ENCODE measurements around the gene GPR62. TPM values are rescaled to one million over a fixed set of nuclear protein-coding genes. Genes with fewer than 3 reads are reported as not detected.

The GPR62 gene
- total RNA-seq, 1 experiment from 2014 or later: not detected

DNA sequence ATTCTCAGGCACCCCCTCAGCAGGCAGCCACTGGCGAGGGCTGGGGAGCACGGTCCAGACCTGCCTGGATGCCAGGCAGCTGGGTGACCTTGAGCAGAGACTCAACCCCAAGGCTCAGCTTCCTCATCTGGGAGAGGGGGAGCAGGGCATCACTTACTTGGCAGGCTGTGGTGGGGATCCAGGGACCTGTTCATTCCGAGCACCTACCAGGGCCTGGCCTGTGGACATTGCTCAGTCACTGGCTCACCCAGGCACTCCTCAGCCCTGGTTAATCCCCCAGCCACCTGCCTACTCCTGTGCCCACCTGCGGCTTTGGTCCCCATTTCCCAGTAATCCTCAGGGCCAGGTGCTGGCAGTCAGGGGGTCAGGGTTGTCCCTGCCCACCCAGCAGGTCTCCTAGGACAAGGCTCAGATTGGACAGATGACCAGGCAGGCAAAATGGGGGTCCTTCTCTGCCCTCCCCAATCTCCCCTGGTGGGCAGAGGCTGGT is 49.8 kb downstream of the GPR62 start:
- TF ChIP-seq EZH2 (IDR thresholded peaks at IDR 0.05; ENCODE audit: low read length, unreplicated experiment) (no peak), EZH2phosphoT487 (IDR thresholded peaks at IDR 0.05; ENCODE audit: borderline replicate concordance, low read length) (no peak)
- TF ChIP-seq, protein P1, sequence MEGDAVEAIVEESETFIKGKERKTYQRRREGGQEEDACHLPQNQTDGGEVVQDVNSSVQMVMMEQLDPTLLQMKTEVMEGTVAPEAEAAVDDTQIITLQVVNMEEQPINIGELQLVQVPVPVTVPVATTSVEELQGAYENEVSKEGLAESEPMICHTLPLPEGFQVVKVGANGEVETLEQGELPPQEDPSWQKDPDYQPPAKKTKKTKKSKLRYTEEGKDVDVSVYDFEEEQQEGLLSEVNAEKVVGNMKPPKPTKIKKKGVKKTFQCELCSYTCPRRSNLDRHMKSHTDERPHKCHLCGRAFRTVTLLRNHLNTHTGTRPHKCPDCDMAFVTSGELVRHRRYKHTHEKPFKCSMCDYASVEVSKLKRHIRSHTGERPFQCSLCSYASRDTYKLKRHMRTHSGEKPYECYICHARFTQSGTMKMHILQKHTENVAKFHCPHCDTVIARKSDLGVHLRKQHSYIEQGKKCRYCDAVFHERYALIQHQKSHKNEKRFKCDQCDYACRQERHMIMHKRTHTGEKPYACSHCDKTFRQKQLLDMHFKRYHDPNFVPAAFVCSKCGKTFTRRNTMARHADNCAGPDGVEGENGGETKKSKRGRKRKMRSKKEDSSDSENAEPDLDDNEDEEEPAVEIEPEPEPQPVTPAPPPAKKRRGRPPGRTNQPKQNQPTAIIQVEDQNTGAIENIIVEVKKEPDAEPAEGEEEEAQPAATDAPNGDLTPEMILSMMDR (conservative IDR thresholded peaks at IDR 0.05; ENCODE audit: low read depth, low read length): no peak
- Histone ChIP-seq H3F3A (ENCODE audit: low read length, unreplicated experiment) (no peaks in the 10 kb centered on the region), H3K36me3 (ENCODE audit: low read depth, low read length) (no peaks in the 10 kb centered on the region), H4K20me1 (ENCODE audit: low read length) (no peaks in the 10 kb centered on the region), H3K79me2 (ENCODE audit: low read length) (no peaks in the 10 kb centered on the region), H3K4me2 (ENCODE audit: low read length) (no peak overlapping the region), H3K9me3 (ENCODE audit: low read length) (no peaks in the 10 kb centered on the region), H3K4me3 (ENCODE audit: low read length) (no peak overlapping the region), H3K27ac (ENCODE audit: low read length) (no peak overlapping the region), H2AFZ (ENCODE audit: low read length) (no peak overlapping the region), H3K9ac (ENCODE audit: low read length) (no peak overlapping the region), H3K9me2 (replicated peaks; ENCODE audit: low read length) (no peaks in the 10 kb centered on the region), H3K27me3 (ENCODE audit: low read length) (no peaks in the 10 kb centered on the region), H3K4me1 (ENCODE audit: insufficient read depth, low read length) (no peaks in the 10 kb centered on the region)
- DNase-seq (no peak), ATAC-seq (no peak)
- intact Hi-C loops (cut with micrococcal nuclease): no loop called here
- POLR2A ChIA-PET (ENCODE audit: unreplicated experiment): no interaction called here
- CTCF ChIA-PET: interaction anchor here (2.5 kb wide), 1 partner anchor 48 kb away, joined by 11 read pairs; no protein-coding TSS in a partner anchor
- no TSS peak for BruUV-seq (replicated peaks)

DNA sequence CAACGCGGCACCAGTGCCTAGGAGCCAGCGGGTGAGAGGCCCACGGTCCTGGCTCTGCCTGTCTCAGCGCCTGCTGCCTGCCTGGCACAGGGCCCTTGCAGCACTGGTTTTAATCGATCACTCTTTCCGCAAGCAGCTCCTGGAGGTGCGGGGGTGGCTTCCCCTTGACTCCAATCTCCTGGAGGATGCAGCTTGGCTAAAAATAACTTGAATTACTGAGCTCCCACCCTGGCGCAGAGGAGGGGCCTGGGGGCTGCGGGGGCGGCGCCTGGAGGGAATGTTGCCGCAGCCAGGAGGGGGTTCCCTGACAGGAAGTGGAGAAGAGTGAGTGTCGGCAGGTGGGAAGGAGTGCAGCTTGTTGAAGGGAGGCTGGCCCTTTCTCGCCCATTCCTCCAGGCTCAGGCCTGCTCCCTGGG is 50.4 kb downstream of the GPR62 start:
- ChIA-PET CTCF (no interaction called here), POLR2A (ENCODE audit: unreplicated experiment) (no interaction called here)
- TF ChIP-seq EZH2 (IDR thresholded peaks at IDR 0.05; ENCODE audit: low read length, unreplicated experiment) (no peak), EZH2phosphoT487 (IDR thresholded peaks at IDR 0.05; ENCODE audit: borderline replicate concordance, low read length) (no peak)
- TF ChIP-seq, protein P1 (conservative IDR thresholded peaks at IDR 0.05; ENCODE audit: low read depth, low read length): no peak
- Histone ChIP-seq H3K36me3 (ENCODE audit: low read depth, low read length) (no peaks in the 10 kb centered on the region), H4K20me1 (ENCODE audit: low read length) (no peaks in the 10 kb centered on the region), H3K4me3 (ENCODE audit: low read length) (no peak overlapping the region), H3K9me3 (ENCODE audit: low read length) (no peaks in the 10 kb centered on the region), H3K9me2 (replicated peaks; ENCODE audit: low read length) (no peaks in the 10 kb centered on the region), H3K27me3 (ENCODE audit: low read length) (no peaks in the 10 kb centered on the region), H2AFZ (ENCODE audit: low read length) (no peak overlapping the region), H3K4me2 (ENCODE audit: low read length) (no peak overlapping the region), H3F3A (ENCODE audit: low read length, unreplicated experiment) (no peaks in the 10 kb centered on the region), H3K27ac (ENCODE audit: low read length) (no peak overlapping the region), H3K4me1 (ENCODE audit: insufficient read depth, low read length) (no peaks in the 10 kb centered on the region), H3K9ac (ENCODE audit: low read length) (no peak overlapping the region), H3K79me2 (ENCODE audit: low read length) (no peaks in the 10 kb centered on the region)
- DNase-seq: no peak
- BruUV-seq (replicated peaks): no TSS peak
- no peak for ATAC-seq
- intact Hi-C loops (cut with micrococcal nuclease): no loop called here

DNA sequence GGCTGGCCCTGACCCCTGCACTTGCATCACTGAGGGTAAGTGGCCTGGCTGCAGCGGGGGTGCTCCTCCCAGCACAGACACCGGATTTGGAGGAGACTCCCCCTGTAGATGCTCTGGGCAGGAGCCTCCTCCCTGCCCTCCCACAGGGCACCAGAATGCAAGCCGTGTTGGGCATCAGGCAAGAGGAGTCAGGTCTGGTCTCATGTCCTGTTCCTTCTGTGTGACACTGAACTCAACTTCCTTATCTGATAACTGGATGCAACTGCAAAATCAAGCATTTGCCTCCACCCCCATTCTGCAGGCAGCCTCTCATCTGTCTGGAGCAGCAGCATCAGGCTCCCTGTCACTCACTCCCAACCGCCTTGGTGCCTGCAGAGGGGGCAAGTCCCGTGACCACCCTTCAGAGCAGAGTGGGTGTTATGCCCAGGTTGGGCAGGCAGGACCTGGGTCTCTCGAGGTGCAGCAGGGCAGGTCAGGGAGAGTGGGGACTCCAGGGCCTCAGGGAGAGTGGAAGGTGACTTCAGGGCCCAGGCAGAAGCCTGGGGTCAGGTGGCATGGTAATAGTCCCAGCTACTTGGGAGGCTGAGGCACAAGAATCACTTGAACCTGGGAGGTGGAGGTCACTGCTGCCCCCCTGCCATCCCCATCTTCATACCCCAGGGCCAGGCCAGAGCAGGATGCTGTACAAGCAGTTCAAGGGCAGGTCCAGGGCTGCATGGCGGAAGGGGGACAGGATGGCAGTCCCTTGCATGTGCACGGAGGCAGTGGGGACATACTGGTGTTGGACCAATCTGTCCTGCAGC is 51.0 kb downstream of the GPR62 start:
- BruUV-seq (replicated peaks): no TSS peak
- intact Hi-C loops (cut with micrococcal nuclease): no loop called here
- ChIA-PET POLR2A (ENCODE audit: unreplicated experiment) (no interaction called here), CTCF (interaction anchor here (0.6 kb wide), 1 partner anchor 141 kb away, joined by 3 read pairs; no protein-coding TSS in a partner anchor)
- Histone ChIP-seq H3K9me3 (ENCODE audit: low read length) (no peaks in the 10 kb centered on the region), H3K4me1 (ENCODE audit: insufficient read depth, low read length) (no peaks in the 10 kb centered on the region), H3K4me3 (ENCODE audit: low read length) (no peak overlapping the region), H4K20me1 (ENCODE audit: low read length) (no peaks in the 10 kb centered on the region), H3K9me2 (replicated peaks; ENCODE audit: low read length) (no peaks in the 10 kb centered on the region), H3F3A (ENCODE audit: low read length, unreplicated experiment) (no peaks in the 10 kb centered on the region), H3K4me2 (ENCODE audit: low read length) (no peak overlapping the region), H3K27ac (ENCODE audit: low read length) (no peak overlapping the region), H3K27me3 (ENCODE audit: low read length) (no peaks in the 10 kb centered on the region), H3K79me2 (ENCODE audit: low read length) (no peaks in the 10 kb centered on the region), H2AFZ (ENCODE audit: low read length) (no peak overlapping the region), H3K9ac (ENCODE audit: low read length) (no peak overlapping the region), H3K36me3 (ENCODE audit: low read depth, low read length) (no peaks in the 10 kb centered on the region)
- no peak for ATAC-seq
- DNase-seq: no peak
- TF ChIP-seq EZH2phosphoT487 (IDR thresholded peaks at IDR 0.05; ENCODE audit: borderline replicate concordance, low read length): no peak
- TF ChIP-seq, protein P1 (conservative IDR thresholded peaks at IDR 0.05; ENCODE audit: low read depth, low read length): no peak
- no peak for TF ChIP-seq EZH2 (IDR thresholded peaks at IDR 0.05; ENCODE audit: low read length, unreplicated experiment)
